CD14-positive monocyte (primary cell): Measurements from ENCODE around the gene METTL6. TPM values are rescaled to one million over a fixed set of nuclear protein-coding genes. Genes with fewer than 3 reads are reported as not detected.

Experiments used
- DNase-seq, 3 donors: peaks; one replicate each; pipeline ENCODE4 v3.0.0-alpha.2; 2011 to 2022
- H2AFZ ChIP-seq: 2 replicates; pipeline ENCODE4 v1.6.0; 2012; ENCODE audit warnings: mild to moderate bottlenecking, low read depth, low read length, inconsistent platforms; ENCODE audit not compliant: insufficient read depth, poor library complexity, severe bottlenecking
- H3K27ac ChIP-seq, 2 donors: 1 replicate in 1 of 2; 2 replicates in 1 of 2; pipeline ENCODE4 v1.5.1; 2012 to 2013; ENCODE audit warnings: low read length in 2 of 2, control low read depth in 1 of 2, inconsistent platforms in 1 of 2, low read depth in 1 of 2, mild to moderate bottlenecking in 1 of 2
- H3K27me3 ChIP-seq, 2 donors: one replicate each; pipeline versions ENCODE4 v1.6.0 to v1.6.1; 2011 to 2013; ENCODE audit warnings: low read length in 2 of 2; ENCODE audit not compliant: control insufficient read depth in 2 of 2, insufficient read depth in 2 of 2
- H3K36me3 ChIP-seq, 2 donors: replicated peaks in 1 of 2; 1 replicate in 1 of 2; 2 replicates in 1 of 2; pipeline versions ENCODE4 v1.5.1 to v1.6.1; 2012 to 2013; ENCODE audit warnings: low read length in 2 of 2, control low read depth in 1 of 2, inconsistent platforms in 1 of 2, mild to moderate bottlenecking in 1 of 2; ENCODE audit not compliant: insufficient read depth in 2 of 2, control insufficient read depth in 1 of 2
- H3K4me1 ChIP-seq, 2 donors: 1 replicate in 1 of 2; 2 replicates in 1 of 2; pipeline versions ENCODE4 v1.5.1 to v1.6.1; 2012 to 2013; ENCODE audit warnings: low read length in 2 of 2, control low read depth in 1 of 2, inconsistent platforms in 1 of 2, mild to moderate bottlenecking in 1 of 2, moderate library complexity in 1 of 2; ENCODE audit not compliant: insufficient read depth in 2 of 2, control insufficient read depth in 1 of 2
- H3K4me2 ChIP-seq: replicated peaks from 2 replicates; pipeline ENCODE3; 2012; ENCODE audit warnings: low read length, moderate library complexity, mild to moderate bottlenecking; ENCODE audit not compliant: poor library complexity, severe bottlenecking; ENCODE audit errors: extremely low read depth
- H3K4me3 ChIP-seq, 3 experiments: fragments of 200-600 bp in 1 of 3; sonication (generic) in 1 of 3; replicated peaks in 1 of 3; 1 replicate in 2 of 3; 2 replicates in 1 of 3; pipeline ENCODE4 v1.5.1; 2011 to 2013; ENCODE audit warnings: low read length in 3 of 3, mild to moderate bottlenecking in 3 of 3, control low read depth in 2 of 3, low read depth in 2 of 3, inconsistent platforms in 1 of 3, moderate library complexity in 1 of 3
- H3K79me2 ChIP-seq: 2 replicates; pipeline ENCODE4 v1.6.0; 2012; ENCODE audit warnings: mild to moderate bottlenecking, control low read depth, inconsistent platforms, low read length, moderate library complexity; ENCODE audit not compliant: insufficient read depth
- H3K9ac ChIP-seq: 2 replicates; pipeline ENCODE4 v1.6.0; 2017; ENCODE audit warnings: low read length, mild to moderate bottlenecking; ENCODE audit not compliant: insufficient read depth, poor library complexity, severe bottlenecking
- H3K9me3 ChIP-seq, 2 donors: replicated peaks in 1 of 2; 1 replicate in 1 of 2; 2 replicates in 1 of 2; pipeline versions ENCODE4 v1.5.1 to v1.6.1; 2012 to 2013; ENCODE audit warnings: low read length in 2 of 2, control low read depth in 1 of 2; ENCODE audit not compliant: control insufficient read depth in 1 of 2, insufficient read depth in 1 of 2
- H4K20me1 ChIP-seq: 2 replicates; pipeline ENCODE4 v1.6.0; 2012; ENCODE audit warnings: mild to moderate bottlenecking, low read length, control low read depth, moderate library complexity; ENCODE audit not compliant: insufficient read depth
- H3K27ac Mint-ChIP-seq, 7 donors: one replicate each; pipeline ENCODE4 v1.8.0; 2020; ENCODE audit warnings: mild to moderate bottlenecking in 7 of 7, mixed read lengths in 7 of 7, moderate library complexity in 6 of 7, inconsistent platforms in 2 of 7
- H3K27me3 Mint-ChIP-seq, 3 donors: one replicate each; pipeline ENCODE4 v1.8.0; 2021 to 2022; ENCODE audit warnings: low read depth in 3 of 3, mild to moderate bottlenecking in 3 of 3, mixed read lengths in 3 of 3, moderate library complexity in 3 of 3, inconsistent platforms in 1 of 3
- H3K36me3 Mint-ChIP-seq, 2 donors: one replicate each; pipeline ENCODE4 v1.8.0; 2020; ENCODE audit warnings: mixed read lengths in 2 of 2, inconsistent platforms in 1 of 2, mild to moderate bottlenecking in 1 of 2
- H3K4me1 Mint-ChIP-seq: one replicate; pipeline ENCODE4 v1.8.0; 2020; ENCODE audit warnings: mild to moderate bottlenecking, mixed read lengths
- H3K4me3 Mint-ChIP-seq, 2 donors: one replicate each; pipeline ENCODE4 v1.8.0; 2020; ENCODE audit warnings: mild to moderate bottlenecking in 2 of 2, mixed read lengths in 2 of 2, moderate library complexity in 1 of 2
- H3K9me3 Mint-ChIP-seq, 7 donors: one replicate each; pipeline ENCODE4 v1.8.0; 2020 to 2022; ENCODE audit warnings: mixed read lengths in 7 of 7, mild to moderate bottlenecking in 6 of 7, moderate library complexity in 6 of 7, inconsistent platforms in 2 of 7
- WGBS: methylation state at CpG from one replicate; pipeline ENCODE4 v1.1.5; 2013; ENCODE audit warnings: missing lambda C conversion rate; ENCODE audit not compliant: insufficient coverage; 5-methylcytosine and 5-hydroxymethylcytosine counted together
- intact Hi-C, 2 donors: fragments of 100-400 bp; cut with micrococcal nuclease; formaldehyde crosslinking; loops; one replicate each; pipeline versions ENCODE4 v1.15.0 to v1.15.1; 2023
- polyA plus RNA-seq, 3 donors: library from polyadenylated mRNA; depleted of rRNA in 1 of 3; unstranded in 2 of 3; stranded (reverse) in 1 of 3; fragments of 300-500 nt in 2 of 3; fragments of >200 nt in 1 of 3; fragmentation: Illumina TruSeq in 2 of 3; gene quantifications; 1 replicate in 2 of 3; 2 replicates in 1 of 3; pipeline ENCODE4 v1.2.3, GENCODE V29; 2012 to 2021
- TF ChIP-seq, protein P1 (sequence below): fragments of 200-600 bp; IDR thresholded peaks from one replicate; pipeline ENCODE4 v1.8.0; 2022; ENCODE audit warnings: antibody characterized with exemption, mild to moderate bottlenecking

The METTL6 gene
- polyA plus RNA-seq, 3 donors: 4.4 to 15.1 (median 9.1) TPM

GRCh38 chr3:15440891-15441290, 13.5 kb upstream of the METTL6 start:
- Histone ChIP-seq H3K4me3 (no peak overlapping the region), H2AFZ (no peak overlapping the region), H3K4me1 (peaks cover 44 to 50% of the 10 kb centered on the region in 2 donors), H3K27me3 (no peaks in the 10 kb centered on the region), H4K20me1 (no peaks in the 10 kb centered on the region), H3K4me2 (peak overlapping the region; percentile 7), H3K36me3 (peaks cover 40 to 73% of the 10 kb centered on the region in 2 donors), H3K9me3 (no peaks in the 10 kb centered on the region), H3K27ac (peak overlapping the region; percentile 77 to 92), H3K79me2 (peaks cover 36% of the 10 kb centered on the region), H3K9ac (peak overlapping the region; percentile 29)
- DNase-seq: peak; percentile 81 to 95 (median 85)
- H3K27me3 Mint-ChIP-seq: peaks cover 0 to 1% (median 1%) of the 10 kb centered on the region in 3 donors
- H3K4me1 Mint-ChIP-seq: peaks cover 59% of the 10 kb centered on the region
- H3K36me3 Mint-ChIP-seq: peaks cover 94 to 98% of the 10 kb centered on the region in 2 donors
- 10% methylated on average over 4 of the region's 4 CpGs for WGBS
- peaks cover 0 to 6% (median 0%) of the 10 kb centered on the region in 7 donors for H3K9me3 Mint-ChIP-seq
- peak overlapping the region in 1 of 2 donors; percentile 68 for H3K4me3 Mint-ChIP-seq
- intact Hi-C loops: loop anchor here (2.0 to 10.0 kb wide), 2 partner anchors 28 to 114 kb away; no protein-coding TSS in a partner anchor
- peak overlapping the region; percentile 96 to 99 (median 98) for H3K27ac Mint-ChIP-seq
- TF ChIP-seq, protein P1, sequence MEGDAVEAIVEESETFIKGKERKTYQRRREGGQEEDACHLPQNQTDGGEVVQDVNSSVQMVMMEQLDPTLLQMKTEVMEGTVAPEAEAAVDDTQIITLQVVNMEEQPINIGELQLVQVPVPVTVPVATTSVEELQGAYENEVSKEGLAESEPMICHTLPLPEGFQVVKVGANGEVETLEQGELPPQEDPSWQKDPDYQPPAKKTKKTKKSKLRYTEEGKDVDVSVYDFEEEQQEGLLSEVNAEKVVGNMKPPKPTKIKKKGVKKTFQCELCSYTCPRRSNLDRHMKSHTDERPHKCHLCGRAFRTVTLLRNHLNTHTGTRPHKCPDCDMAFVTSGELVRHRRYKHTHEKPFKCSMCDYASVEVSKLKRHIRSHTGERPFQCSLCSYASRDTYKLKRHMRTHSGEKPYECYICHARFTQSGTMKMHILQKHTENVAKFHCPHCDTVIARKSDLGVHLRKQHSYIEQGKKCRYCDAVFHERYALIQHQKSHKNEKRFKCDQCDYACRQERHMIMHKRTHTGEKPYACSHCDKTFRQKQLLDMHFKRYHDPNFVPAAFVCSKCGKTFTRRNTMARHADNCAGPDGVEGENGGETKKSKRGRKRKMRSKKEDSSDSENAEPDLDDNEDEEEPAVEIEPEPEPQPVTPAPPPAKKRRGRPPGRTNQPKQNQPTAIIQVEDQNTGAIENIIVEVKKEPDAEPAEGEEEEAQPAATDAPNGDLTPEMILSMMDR: no peak

DNA sequence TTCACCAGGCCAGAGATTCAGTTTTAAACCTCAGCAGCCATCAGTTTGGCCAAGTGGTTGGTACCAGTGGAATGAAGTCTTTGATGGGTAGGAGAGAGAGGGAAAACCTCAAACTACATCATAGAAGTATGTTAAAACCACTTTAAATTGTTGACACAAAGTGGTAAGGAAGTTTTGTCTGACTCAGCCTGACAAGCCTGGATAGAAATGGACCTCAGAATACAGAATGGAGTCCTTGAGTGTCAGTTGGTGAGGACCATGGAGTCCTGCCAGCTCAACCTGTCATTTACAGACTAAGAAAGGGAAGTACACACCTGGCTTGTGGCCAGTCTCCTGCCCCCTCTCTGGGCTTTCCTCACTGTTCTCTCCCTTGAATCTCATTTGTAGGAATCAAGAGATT, 12.1 kb upstream of the METTL6 start:
- peaks cover 3% of the 10 kb centered on the region for H4K20me1 ChIP-seq
- H3K4me1 ChIP-seq: peaks cover 44 to 50% of the 10 kb centered on the region in 2 donors
- peak overlapping the region in 1 of 3 experiments; percentile 32 for H3K4me3 ChIP-seq
- DNase-seq: peak; percentile 41 to 72 (median 67)
- peaks cover 0 to 1% (median 1%) of the 10 kb centered on the region in 3 donors for H3K27me3 Mint-ChIP-seq
- peak overlapping the region; percentile 96 to 99 (median 98) for H3K27ac Mint-ChIP-seq
- H3K36me3 Mint-ChIP-seq: peaks cover 94 to 98% of the 10 kb centered on the region in 2 donors
- intact Hi-C loops: no loop called here
- H3K79me2 ChIP-seq: peaks cover 43% of the 10 kb centered on the region
- H3K36me3 ChIP-seq: peaks cover 54 to 82% of the 10 kb centered on the region in 2 donors
- peaks cover 59% of the 10 kb centered on the region for H3K4me1 Mint-ChIP-seq
- peak overlapping the region; percentile 49 for H3K9ac ChIP-seq
- no peaks in the 10 kb centered on the region for H3K27me3 ChIP-seq
- peak overlapping the region; percentile 4 for H3K4me2 ChIP-seq
- TF ChIP-seq, protein P1: no peak
- no peak overlapping the region for H2AFZ ChIP-seq
- peak overlapping the region; percentile 87 to 92 for H3K27ac ChIP-seq
- no peaks in the 10 kb centered on the region for H3K9me3 ChIP-seq
- H3K4me3 Mint-ChIP-seq: no peak overlapping the region
- peaks cover 0 to 6% (median 0%) of the 10 kb centered on the region in 7 donors for H3K9me3 Mint-ChIP-seq
